ENCODE data around the gene PDLIM1.

Gene PDLIM1, protein sequence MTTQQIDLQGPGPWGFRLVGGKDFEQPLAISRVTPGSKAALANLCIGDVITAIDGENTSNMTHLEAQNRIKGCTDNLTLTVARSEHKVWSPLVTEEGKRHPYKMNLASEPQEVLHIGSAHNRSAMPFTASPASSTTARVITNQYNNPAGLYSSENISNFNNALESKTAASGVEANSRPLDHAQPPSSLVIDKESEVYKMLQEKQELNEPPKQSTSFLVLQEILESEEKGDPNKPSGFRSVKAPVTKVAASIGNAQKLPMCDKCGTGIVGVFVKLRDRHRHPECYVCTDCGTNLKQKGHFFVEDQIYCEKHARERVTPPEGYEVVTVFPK

DNA sequence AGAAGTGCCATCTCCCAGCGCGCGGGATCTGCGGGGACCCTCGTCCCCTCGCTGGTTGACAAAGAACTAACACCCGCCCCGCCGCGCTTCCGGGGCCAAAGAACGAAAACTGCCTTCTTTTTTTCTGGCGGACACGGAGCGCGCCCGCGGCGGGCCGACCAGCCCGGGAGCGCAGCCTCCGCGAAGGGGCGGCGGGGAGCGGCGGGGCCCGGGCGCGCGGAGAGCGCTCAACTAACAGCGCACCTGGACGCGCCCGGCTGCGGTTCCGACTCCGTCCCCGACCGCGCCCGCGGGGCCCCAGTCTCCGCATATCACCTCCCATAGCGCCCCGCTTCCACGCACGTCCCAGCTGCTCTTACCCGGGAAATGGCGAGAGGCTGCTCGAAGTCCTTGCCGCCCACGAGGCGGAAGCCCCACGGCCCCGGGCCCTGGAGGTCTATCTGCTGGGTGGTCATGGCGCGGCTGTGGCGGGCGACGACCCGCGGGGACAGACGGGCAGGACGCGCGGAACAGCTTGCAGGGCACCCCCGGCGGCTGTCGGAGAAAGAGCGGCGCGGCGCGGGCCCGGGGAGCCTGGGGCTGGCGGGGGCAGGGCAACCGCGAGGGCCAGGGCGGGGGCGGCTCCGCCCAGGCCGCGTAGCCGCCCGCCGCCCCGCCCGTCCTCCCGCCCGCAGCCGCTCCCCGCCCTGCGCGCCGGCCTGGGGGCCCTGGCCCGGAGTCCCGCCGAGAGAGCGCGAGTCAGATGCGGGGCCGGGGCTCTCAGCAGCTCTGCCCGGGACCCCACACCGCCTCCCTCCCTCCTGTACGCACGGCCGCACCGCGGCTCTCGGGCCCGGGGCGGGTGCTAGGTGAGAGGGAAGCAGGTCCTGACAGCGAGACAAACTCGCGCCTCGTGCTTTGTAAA, at the start of gene PDLIM1:
Gene PDLIM1 (minus strand): TSS at position 543 of the 904 bp plus-strand sequence. CDS start 88 bp downstream, at position 455.
- no peak for DNase-seq (ENCODE audit: low read depth)
- TF ChIP-seq, protein P1, sequence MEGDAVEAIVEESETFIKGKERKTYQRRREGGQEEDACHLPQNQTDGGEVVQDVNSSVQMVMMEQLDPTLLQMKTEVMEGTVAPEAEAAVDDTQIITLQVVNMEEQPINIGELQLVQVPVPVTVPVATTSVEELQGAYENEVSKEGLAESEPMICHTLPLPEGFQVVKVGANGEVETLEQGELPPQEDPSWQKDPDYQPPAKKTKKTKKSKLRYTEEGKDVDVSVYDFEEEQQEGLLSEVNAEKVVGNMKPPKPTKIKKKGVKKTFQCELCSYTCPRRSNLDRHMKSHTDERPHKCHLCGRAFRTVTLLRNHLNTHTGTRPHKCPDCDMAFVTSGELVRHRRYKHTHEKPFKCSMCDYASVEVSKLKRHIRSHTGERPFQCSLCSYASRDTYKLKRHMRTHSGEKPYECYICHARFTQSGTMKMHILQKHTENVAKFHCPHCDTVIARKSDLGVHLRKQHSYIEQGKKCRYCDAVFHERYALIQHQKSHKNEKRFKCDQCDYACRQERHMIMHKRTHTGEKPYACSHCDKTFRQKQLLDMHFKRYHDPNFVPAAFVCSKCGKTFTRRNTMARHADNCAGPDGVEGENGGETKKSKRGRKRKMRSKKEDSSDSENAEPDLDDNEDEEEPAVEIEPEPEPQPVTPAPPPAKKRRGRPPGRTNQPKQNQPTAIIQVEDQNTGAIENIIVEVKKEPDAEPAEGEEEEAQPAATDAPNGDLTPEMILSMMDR (conservative IDR thresholded peaks at IDR 0.05; ENCODE audit: low read depth, low read length): no peak

DNA sequence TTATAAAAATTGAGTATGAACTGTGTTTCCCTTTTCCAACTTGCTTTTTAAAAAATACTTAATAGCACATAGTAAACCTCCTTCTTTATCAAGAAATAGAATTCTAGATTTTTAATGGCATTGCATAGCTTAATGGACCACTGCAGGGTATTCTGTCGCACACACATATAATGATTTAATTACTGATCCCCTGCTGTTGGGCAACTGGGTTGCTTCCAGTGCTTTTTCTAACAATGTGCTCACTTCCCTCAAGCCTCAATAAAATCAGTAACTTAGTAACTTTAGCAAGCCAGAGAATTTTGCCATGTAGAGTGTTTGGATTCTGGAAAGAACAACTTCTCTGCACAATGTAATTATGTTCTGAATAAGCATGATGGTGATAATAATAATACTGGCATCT, 49.1 kb upstream of the PDLIM1 start:
- H3K4me3 ChIP-seq (ENCODE audit: low read length): no peak overlapping the region
- TF ChIP-seq, protein P1 (conservative IDR thresholded peaks at IDR 0.05; ENCODE audit: low read depth, low read length): no peak
- no peak for DNase-seq (ENCODE audit: low read depth)

More for the DNA sequence above, at the start of gene PDLIM1:
- peak within 1 kb of the TSS; percentile 69 for H3K4me3 ChIP-seq (ENCODE audit: low read length)

DNA sequence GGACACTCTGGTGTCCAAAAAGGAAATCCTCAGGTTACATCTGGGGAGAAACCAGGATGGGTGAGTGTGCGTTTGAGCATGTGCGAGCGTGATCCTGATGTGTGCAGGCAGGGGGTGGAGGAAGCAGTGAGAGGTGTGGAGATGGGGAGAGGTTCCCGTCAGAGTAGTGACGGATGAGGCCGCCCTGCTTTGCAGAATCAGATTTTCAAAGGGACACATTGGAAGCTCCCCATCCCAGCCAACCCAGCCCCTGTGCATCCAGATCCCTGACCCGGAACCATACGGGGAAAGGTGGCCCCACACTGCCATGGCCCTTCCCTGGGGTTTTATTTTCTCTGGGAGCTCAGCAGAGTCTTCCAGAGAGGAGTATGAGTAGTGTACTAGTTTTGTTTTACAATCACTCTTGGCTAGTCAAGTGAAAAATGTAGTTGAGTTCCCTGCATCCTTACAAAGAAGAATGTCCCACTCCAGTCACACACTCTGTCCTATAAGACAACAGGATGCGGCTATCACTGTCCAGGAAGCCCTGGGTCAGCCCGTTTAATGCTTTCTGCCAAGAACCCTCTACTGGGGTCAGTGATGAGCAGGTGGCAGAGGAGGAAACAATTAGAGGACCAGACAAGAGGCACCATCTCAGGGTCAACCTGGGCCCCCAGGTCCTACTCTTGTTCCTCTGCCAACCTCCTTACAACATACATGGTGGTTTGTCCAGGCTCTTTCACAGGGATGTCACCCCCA, 46.8 kb upstream of the PDLIM1 start:
- no peak for DNase-seq (ENCODE audit: low read depth)
- H3K4me3 ChIP-seq (ENCODE audit: low read length): no peak overlapping the region
- TF ChIP-seq, protein P1 (conservative IDR thresholded peaks at IDR 0.05; ENCODE audit: low read depth, low read length): no peak

DNA sequence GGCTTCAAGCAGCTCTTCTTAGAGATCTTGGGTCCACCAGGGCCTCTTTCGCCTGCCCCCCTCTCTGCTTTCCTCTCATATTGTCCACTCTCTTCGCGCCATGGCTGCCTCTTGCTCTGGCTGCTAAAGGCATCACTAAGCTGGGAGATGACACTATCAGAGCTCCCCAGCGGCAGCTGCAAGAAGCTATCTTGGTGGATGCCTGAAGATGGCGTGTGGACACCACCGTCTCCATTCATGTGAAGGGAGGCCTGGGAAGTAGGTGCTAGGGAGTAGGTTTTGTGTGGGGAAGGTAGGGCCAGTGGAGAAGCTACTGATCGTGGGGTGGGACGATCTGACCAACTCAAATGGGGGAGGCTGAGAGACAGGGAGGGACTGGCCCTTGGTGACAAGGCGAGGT, 45.9 kb upstream of the PDLIM1 start:
- H3K4me3 ChIP-seq (ENCODE audit: low read length): no peak overlapping the region
- DNase-seq (ENCODE audit: low read depth): no peak
- TF ChIP-seq, protein P1 (conservative IDR thresholded peaks at IDR 0.05; ENCODE audit: low read depth, low read length): no peak

DNA sequence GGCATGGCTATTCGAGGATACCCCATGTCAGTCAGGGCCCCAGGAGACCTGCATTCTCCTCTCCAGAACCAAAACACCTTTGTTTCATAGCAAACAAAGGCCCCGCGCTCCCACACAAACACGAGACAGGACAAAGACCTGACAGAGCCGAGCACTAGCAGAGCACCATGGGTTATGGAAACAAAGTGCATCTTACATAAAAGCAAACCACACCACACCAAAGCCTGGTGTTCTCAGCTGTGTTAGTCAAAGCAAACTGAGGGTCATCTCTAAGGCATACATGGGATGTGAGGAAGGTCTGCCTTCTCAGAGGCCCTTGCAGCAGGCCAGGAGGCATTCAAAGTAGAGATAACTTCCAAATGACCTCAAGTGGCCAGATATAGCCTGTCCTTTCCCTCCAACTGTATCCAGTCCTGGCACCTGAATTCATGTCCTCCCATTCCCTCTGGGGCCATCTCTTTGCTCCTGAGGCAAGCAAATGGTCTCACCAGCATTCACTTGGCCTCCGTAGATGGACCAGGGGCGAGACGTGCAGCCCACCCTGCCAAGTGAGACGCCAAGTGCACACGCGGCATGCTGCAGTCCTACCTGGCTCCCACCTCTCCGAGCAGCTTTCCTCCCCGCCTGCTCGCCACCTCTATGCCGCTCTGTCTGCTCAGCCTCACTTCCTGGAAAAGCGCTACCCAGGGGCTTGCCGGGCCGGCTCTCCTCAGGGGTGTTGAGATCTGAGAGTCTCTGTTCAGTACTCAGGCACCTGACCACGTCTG, 45.3 kb upstream of the PDLIM1 start:
- DNase-seq (ENCODE audit: low read depth): no peak
- H3K4me3 ChIP-seq (ENCODE audit: low read length): no peak overlapping the region
- TF ChIP-seq, protein P1 (conservative IDR thresholded peaks at IDR 0.05; ENCODE audit: low read depth, low read length): no peak

DNA sequence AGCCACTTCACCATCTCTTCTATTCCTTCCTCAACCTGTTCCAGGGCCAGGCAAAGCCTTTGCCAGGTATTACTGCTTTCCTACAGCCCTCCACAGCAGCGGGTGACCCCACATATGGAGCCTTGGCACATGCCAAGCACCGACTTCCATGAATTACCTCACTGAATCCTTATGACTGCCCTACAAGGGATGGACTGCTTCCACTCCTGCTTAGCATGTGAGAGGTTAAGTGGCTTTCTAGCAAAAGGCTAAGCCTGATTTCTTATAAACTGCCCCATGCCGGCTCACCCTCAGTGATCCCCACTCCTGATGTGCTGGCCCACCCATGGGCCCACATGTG, 44.0 kb upstream of the PDLIM1 start:
- no peak for DNase-seq (ENCODE audit: low read depth)
- TF ChIP-seq, protein P1 (conservative IDR thresholded peaks at IDR 0.05; ENCODE audit: low read depth, low read length): no peak
- no peak overlapping the region for H3K4me3 ChIP-seq (ENCODE audit: low read length)

All from retinal pigment epithelial cell (primary cell).